Middle frontal gyrus (tissue), 1 donor: Measurements from ENCODE around the gene AMH.

Experiments used
- DNase-seq: peaks from one replicate; pipeline ENCODE4 v3.0.0-alpha.2; 2015; ENCODE audit warnings: low spot score; ENCODE audit errors: extremely low spot score

The AMH gene

GRCh38 chr19:2221250-2221831, 27.8 kb upstream of the AMH start:
- DNase-seq: no peak

GRCh38 chr19:2221918-2222317, 27.2 kb upstream of the AMH start:
- DNase-seq: no peak

- DNase-seq: no peak
Observed at GRCh38 chr19:2223391-2223790, 25.7 kb upstream of the AMH start.

- DNase-seq: no peak
Observed at GRCh38 chr19:2223959-2224358, 25.2 kb upstream of the AMH start.

GRCh38 chr19:2224754-2225349, 24.3 kb upstream of the AMH start:
- DNase-seq: no peak

GRCh38 chr19:2225415-2226050, 23.6 kb upstream of the AMH start:
- no peak for DNase-seq

GRCh38 chr19:2226051-2226839, 22.9 kb upstream of the AMH start:
- no peak for DNase-seq

GRCh38 chr19:2226840-2227360, 22.2 kb upstream of the AMH start:
- DNase-seq: no peak

- DNase-seq: no peak
Observed at GRCh38 chr19:2227415-2228156, 21.5 kb upstream of the AMH start.

GRCh38 chr19:2228157-2229030, 20.7 kb upstream of the AMH start:
- DNase-seq: no peak

- no peak for DNase-seq
Observed at GRCh38 chr19:2229103-2230032, 19.8 kb upstream of the AMH start.

- no peak for DNase-seq
Observed at GRCh38 chr19:2230033-2230531, 19.0 kb upstream of the AMH start.

- DNase-seq: no peak
Observed at GRCh38 chr19:2230807-2231533, 18.2 kb upstream of the AMH start.

GRCh38 chr19:2231621-2232221, 17.4 kb upstream of the AMH start:
- no peak for DNase-seq

GRCh38 chr19:2232286-2233151, 16.6 kb upstream of the AMH start:
- no peak for DNase-seq

GRCh38 chr19:2233601-2234280, 15.4 kb upstream of the AMH start:
- no peak for DNase-seq
